Activated T-cell treated with anti-CD3 and anti-CD28 coated beads, Interleukin-2, amount 50 U/mL, for 4 hours (primary cell): ENCODE results near the gene DAPL1. TPM values are rescaled to one million over a fixed set of nuclear protein-coding genes. Genes with fewer than 3 reads are reported as not detected.

Source experiments
- ATAC-seq, 2 donors: fragments of 200-7000 bp; cut with Tn5 transposase; one replicate each; pipeline ENCODE4 v1.10.0; 2021
- DNase-seq: peaks from one replicate; pipeline ENCODE4 v3.0.0-alpha.2; 2020
- H3K27me3 Mint-ChIP-seq: one replicate; pipeline ENCODE4 v1.8.0; 2021; ENCODE audit warnings: low read depth, mixed read lengths
- H3K36me3 Mint-ChIP-seq: one replicate; pipeline ENCODE4 v1.8.0; 2022; ENCODE audit warnings: mixed read lengths; ENCODE audit not compliant: insufficient read depth
- H3K4me1 Mint-ChIP-seq: one replicate; pipeline ENCODE4 v1.8.0; 2021; ENCODE audit warnings: low read depth, mixed read lengths
- H3K4me3 Mint-ChIP-seq: one replicate; pipeline ENCODE4 v1.8.0; 2021; ENCODE audit warnings: mild to moderate bottlenecking, moderate library complexity, mixed read lengths
- H3K9me3 Mint-ChIP-seq: one replicate; pipeline ENCODE4 v1.8.0; 2021; ENCODE audit warnings: mixed read lengths
- total RNA-seq, 3 donors: library from RNA; stranded (reverse); gene quantifications; one replicate each; pipeline ENCODE4 v1.2.1, GENCODE V29; 2021

Gene DAPL1
- total RNA-seq, 3 donors from 2014 or later: not detected

GRCh38 chr2:158766524-158766923 lies 28.6 kb upstream of the DAPL1 start:
- no peaks in the 10 kb centered on the region for H3K36me3 Mint-ChIP-seq
- H3K27me3 Mint-ChIP-seq: no peaks in the 10 kb centered on the region
- DNase-seq: no peak
- H3K9me3 Mint-ChIP-seq: no peaks in the 10 kb centered on the region
- no peaks in the 10 kb centered on the region for H3K4me1 Mint-ChIP-seq
- ATAC-seq: no peak
- H3K4me3 Mint-ChIP-seq: no peak overlapping the region

- ATAC-seq (no peak), DNase-seq (no peak)
- no peaks in the 10 kb centered on the region for H3K27me3 Mint-ChIP-seq
- H3K36me3 Mint-ChIP-seq: no peaks in the 10 kb centered on the region
- H3K9me3 Mint-ChIP-seq: no peaks in the 10 kb centered on the region
- no peak overlapping the region for H3K4me3 Mint-ChIP-seq
- H3K4me1 Mint-ChIP-seq: no peaks in the 10 kb centered on the region
Observed at GRCh38 chr2:158772306-158773078, 22.6 kb upstream of the DAPL1 start.

GRCh38 chr2:158773121-158773520 lies 22.0 kb upstream of the DAPL1 start:
- no peaks in the 10 kb centered on the region for H3K36me3 Mint-ChIP-seq
- no peak overlapping the region for H3K4me3 Mint-ChIP-seq
- no peaks in the 10 kb centered on the region for H3K27me3 Mint-ChIP-seq
- DNase-seq (no peak), ATAC-seq (no peak)
- no peaks in the 10 kb centered on the region for H3K4me1 Mint-ChIP-seq
- H3K9me3 Mint-ChIP-seq: no peaks in the 10 kb centered on the region

- no peaks in the 10 kb centered on the region for H3K36me3 Mint-ChIP-seq
- no peak for ATAC-seq
- H3K9me3 Mint-ChIP-seq: no peaks in the 10 kb centered on the region
- no peaks in the 10 kb centered on the region for H3K27me3 Mint-ChIP-seq
- DNase-seq: no peak
- no peak overlapping the region for H3K4me3 Mint-ChIP-seq
- no peaks in the 10 kb centered on the region for H3K4me1 Mint-ChIP-seq
Observed at GRCh38 chr2:158774681-158775080, 20.4 kb upstream of the DAPL1 start.

GRCh38 chr2:158775273-158776027 lies 19.7 kb upstream of the DAPL1 start:
- ATAC-seq (no peak), DNase-seq (no peak)
- no peaks in the 10 kb centered on the region for H3K9me3 Mint-ChIP-seq
- H3K36me3 Mint-ChIP-seq: no peaks in the 10 kb centered on the region
- H3K27me3 Mint-ChIP-seq: no peaks in the 10 kb centered on the region
- H3K4me1 Mint-ChIP-seq: no peaks in the 10 kb centered on the region
- H3K4me3 Mint-ChIP-seq: no peak overlapping the region

GRCh38 chr2:158776231-158776630 lies 18.9 kb upstream of the DAPL1 start:
- Mint-ChIP-seq H3K4me3 (no peak overlapping the region), H3K4me1 (no peaks in the 10 kb centered on the region), H3K27me3 (no peaks in the 10 kb centered on the region), H3K36me3 (no peaks in the 10 kb centered on the region), H3K9me3 (no peaks in the 10 kb centered on the region)
- no peak for DNase-seq
- ATAC-seq: no peak

GRCh38 chr2:158777077-158777476 lies 18.0 kb upstream of the DAPL1 start:
- H3K4me1 Mint-ChIP-seq: no peaks in the 10 kb centered on the region
- ATAC-seq (no peak), DNase-seq (no peak)
- H3K4me3 Mint-ChIP-seq: no peak overlapping the region
- no peaks in the 10 kb centered on the region for H3K9me3 Mint-ChIP-seq
- no peaks in the 10 kb centered on the region for H3K36me3 Mint-ChIP-seq
- H3K27me3 Mint-ChIP-seq: no peaks in the 10 kb centered on the region

- no peaks in the 10 kb centered on the region for H3K9me3 Mint-ChIP-seq
- no peak overlapping the region for H3K4me3 Mint-ChIP-seq
- ATAC-seq (no peak), DNase-seq (no peak)
- no peaks in the 10 kb centered on the region for H3K4me1 Mint-ChIP-seq
- peaks cover 6% of the 10 kb centered on the region for H3K27me3 Mint-ChIP-seq
- no peaks in the 10 kb centered on the region for H3K36me3 Mint-ChIP-seq
Observed at GRCh38 chr2:158778243-158778642, 16.9 kb upstream of the DAPL1 start.

GRCh38 chr2:158779621-158780020 lies 15.5 kb upstream of the DAPL1 start:
- Mint-ChIP-seq H3K4me1 (no peaks in the 10 kb centered on the region), H3K36me3 (no peaks in the 10 kb centered on the region), H3K9me3 (no peaks in the 10 kb centered on the region), H3K27me3 (peaks cover 6% of the 10 kb centered on the region), H3K4me3 (no peak overlapping the region)
- ATAC-seq: no peak
- no peak for DNase-seq

GRCh38 chr2:158781353-158781961 lies 13.7 kb upstream of the DAPL1 start:
- Mint-ChIP-seq H3K4me1 (no peaks in the 10 kb centered on the region), H3K4me3 (no peak overlapping the region), H3K36me3 (no peaks in the 10 kb centered on the region), H3K9me3 (no peaks in the 10 kb centered on the region), H3K27me3 (peaks cover 6% of the 10 kb centered on the region)
- DNase-seq (no peak), ATAC-seq (no peak)

GRCh38 chr2:158782136-158782535 lies 13.0 kb upstream of the DAPL1 start:
- ATAC-seq (no peak), DNase-seq (no peak)
- H3K36me3 Mint-ChIP-seq: no peaks in the 10 kb centered on the region
- H3K4me3 Mint-ChIP-seq: no peak overlapping the region
- H3K4me1 Mint-ChIP-seq: no peaks in the 10 kb centered on the region
- H3K9me3 Mint-ChIP-seq: no peaks in the 10 kb centered on the region
- H3K27me3 Mint-ChIP-seq: peaks cover 6% of the 10 kb centered on the region

- peaks cover 6% of the 10 kb centered on the region for H3K27me3 Mint-ChIP-seq
- H3K36me3 Mint-ChIP-seq: no peaks in the 10 kb centered on the region
- DNase-seq (no peak), ATAC-seq (no peak)
- no peaks in the 10 kb centered on the region for H3K9me3 Mint-ChIP-seq
- H3K4me1 Mint-ChIP-seq: no peaks in the 10 kb centered on the region
- no peak overlapping the region for H3K4me3 Mint-ChIP-seq
Observed at GRCh38 chr2:158782616-158783015, 12.5 kb upstream of the DAPL1 start.

GRCh38 chr2:158783923-158784322 lies 11.2 kb upstream of the DAPL1 start:
- Mint-ChIP-seq H3K4me3 (no peak overlapping the region), H3K36me3 (no peaks in the 10 kb centered on the region), H3K27me3 (peaks cover 6% of the 10 kb centered on the region), H3K9me3 (no peaks in the 10 kb centered on the region), H3K4me1 (no peaks in the 10 kb centered on the region)
- DNase-seq: no peak
- ATAC-seq: no peak

GRCh38 chr2:158786897-158787296 lies 8.2 kb upstream of the DAPL1 start:
- no peak overlapping the region for H3K4me3 Mint-ChIP-seq
- peaks cover 12% of the 10 kb centered on the region for H3K27me3 Mint-ChIP-seq
- ATAC-seq (no peak), DNase-seq (no peak)
- no peaks in the 10 kb centered on the region for H3K4me1 Mint-ChIP-seq
- no peaks in the 10 kb centered on the region for H3K9me3 Mint-ChIP-seq
- H3K36me3 Mint-ChIP-seq: no peaks in the 10 kb centered on the region

GRCh38 chr2:158788951-158789350 lies 6.2 kb upstream of the DAPL1 start:
- H3K4me3 Mint-ChIP-seq: no peak overlapping the region
- H3K9me3 Mint-ChIP-seq: no peaks in the 10 kb centered on the region
- peaks cover 5% of the 10 kb centered on the region for H3K27me3 Mint-ChIP-seq
- no peak for ATAC-seq
- H3K4me1 Mint-ChIP-seq: no peaks in the 10 kb centered on the region
- H3K36me3 Mint-ChIP-seq: no peaks in the 10 kb centered on the region
- no peak for DNase-seq
